GM12891 (cell line): ENCODE data around the gene RAB40C.

ENCODE experiments used
- DNase-seq: peaks from one replicate; pipeline ENCODE4 v3.0.0; 2011; ENCODE audit warnings: low spot score; ENCODE audit not compliant: insufficient read length
- FAIRE-seq: peaks from 2 replicates; lab custom pipeline; 2011; peaks lifted over from hg19 to GRCh38; lab: Jason Lieb, UNC
- PAX5 ChIP-seq: IDR thresholded peaks from 2 replicates; pipeline ENCODE4 v1.6.1; 2011; ENCODE audit warnings: low read length, moderate library complexity, mild to moderate bottlenecking; ENCODE audit not compliant: insufficient read depth, severe bottlenecking
- POLR2A ChIP-seq: IDR thresholded peaks from 2 replicates; pipeline ENCODE4 v1.6.1; 2011; ENCODE audit warnings: low read depth, low read length, control low read depth
- POLR2AphosphoS5 ChIP-seq: IDR thresholded peaks from 2 replicates; pipeline ENCODE4 v1.6.1; 2011; ENCODE audit warnings: low read depth, low read length, control low read depth
- POU2F2 ChIP-seq: IDR thresholded peaks from 2 replicates; pipeline ENCODE4 v1.6.1; 2011; ENCODE audit warnings: low read depth, mild to moderate bottlenecking, control low read depth, low read length, moderate library complexity
- SPI1 ChIP-seq: IDR thresholded peaks from 2 replicates; pipeline ENCODE4 v1.6.1; 2011; ENCODE audit warnings: low read depth, low read length, control low read depth
- TAF1 ChIP-seq: IDR thresholded peaks from 2 replicates; pipeline ENCODE4 v1.6.1; 2011; ENCODE audit warnings: low read depth, low read length, control low read depth

The RAB40C gene

DNA sequence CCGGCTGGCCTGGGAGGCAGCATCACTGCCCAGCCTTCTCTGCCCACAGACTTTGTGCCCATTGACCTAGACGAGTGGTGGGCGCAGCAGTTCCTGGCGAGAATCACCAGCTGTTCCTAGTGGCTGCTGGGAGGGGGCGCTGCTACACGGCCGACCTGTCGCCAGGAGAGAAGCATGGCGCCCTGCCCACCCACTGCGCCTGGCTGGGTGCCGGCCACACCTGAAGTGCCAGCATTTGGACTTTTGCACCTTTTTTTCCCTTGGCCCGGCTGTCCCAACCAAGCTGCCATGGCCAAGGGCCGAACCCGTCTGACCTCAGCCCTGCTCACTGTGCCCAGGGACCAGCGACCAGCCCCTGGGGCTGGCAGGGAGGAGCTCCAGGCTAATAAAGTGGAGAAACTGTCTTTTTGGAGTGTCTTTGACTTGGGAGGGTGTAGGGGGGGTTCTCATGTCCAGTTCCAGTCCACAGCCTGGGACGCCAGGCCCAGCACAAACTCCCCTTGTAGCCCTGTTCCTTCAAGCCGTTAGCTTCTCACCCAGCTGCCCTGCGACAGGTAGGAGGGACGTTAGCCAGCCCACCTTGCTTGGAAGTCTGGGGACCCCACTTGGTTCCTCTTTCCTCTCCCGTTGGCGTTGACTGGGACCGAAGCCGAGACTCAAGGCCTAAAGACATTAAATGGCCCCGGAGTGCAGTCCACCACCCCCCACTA lies 58.4 kb downstream of the RAB40C start:
- DNase-seq (peak; percentile 72), FAIRE-seq (no peak)
- no peak for TF ChIP-seq TAF1
- TF ChIP-seq POLR2A = no peak
- TF ChIP-seq PAX5 = no peak
- no peak for TF ChIP-seq SPI1
- TF ChIP-seq POU2F2 = no peak
- TF ChIP-seq POLR2AphosphoS5 = no peak; the same call in 1 of the 2 replicates

DNA sequence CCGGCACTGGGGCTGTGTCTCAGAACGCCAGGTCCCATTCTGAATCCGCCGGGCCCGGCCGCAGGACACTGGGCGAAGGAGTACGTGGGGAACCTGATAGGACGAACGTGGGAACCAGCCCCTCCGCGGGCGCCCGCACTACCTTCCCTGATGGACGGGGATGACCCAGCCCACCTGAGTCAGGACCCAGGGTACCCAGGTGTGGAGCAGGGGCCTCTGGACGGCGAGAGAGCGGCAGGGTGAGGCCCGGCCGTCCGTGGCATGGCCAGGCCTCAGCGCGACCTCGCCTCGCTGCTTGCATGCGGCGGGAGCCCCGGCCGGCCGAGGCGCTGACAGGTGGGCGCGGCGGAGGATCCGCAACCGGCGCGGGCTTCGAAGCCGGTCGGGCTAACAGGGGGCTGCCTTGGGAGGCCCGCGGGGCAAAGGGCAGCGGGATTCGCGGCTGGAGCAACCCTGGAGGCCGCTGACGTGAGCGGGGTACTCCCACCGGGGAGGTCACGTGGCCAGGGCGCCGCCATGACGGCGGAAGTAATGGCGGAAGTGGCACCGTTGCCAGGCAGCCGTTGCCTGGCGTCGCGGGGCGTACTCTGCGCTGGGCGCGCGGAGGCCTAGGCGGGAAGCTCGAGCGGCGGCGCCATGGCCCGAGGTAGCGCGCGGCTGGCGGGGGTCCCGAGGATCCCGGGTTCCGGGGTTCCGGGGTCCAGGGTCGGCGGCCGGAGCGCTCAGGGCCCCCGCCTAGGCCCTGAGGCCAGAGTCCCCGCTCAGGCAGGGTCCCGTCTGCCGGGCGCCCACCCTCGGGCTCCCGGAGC lies 59.1 kb downstream of the RAB40C start, which contains the start of gene WDR90:
WDR90 (plus strand) TSS at position 585 of the 809 bp plus-strand sequence; CDS start at position 637, 52 bp downstream.
- FAIRE-seq = peak; percentile 100
- DNase-seq = peak; percentile 100
- no peak for TF ChIP-seq PAX5
- peak; percentile 65; the same call in 1 of the 2 replicates for TF ChIP-seq POLR2A
- peak; percentile 7; the same call in 1 of the 2 replicates for TF ChIP-seq POU2F2
- peak; percentile 73 for TF ChIP-seq SPI1
- peak; percentile 28; the same call in 1 of the 2 replicates for TF ChIP-seq POLR2AphosphoS5
- TF ChIP-seq TAF1 = no peak

GRCh38 chr16:649631-650030 lies 59.8 kb downstream of the RAB40C start:
- DNase-seq = peak; percentile 72
- peak; percentile 60 for FAIRE-seq
- TF ChIP-seq TAF1 (no peak), SPI1 (no peak), POLR2AphosphoS5 (no peak), POU2F2 (no peak), PAX5 (no peak), POLR2A (no peak)

- FAIRE-seq (no peak), DNase-seq (no peak)
- no peak for TF ChIP-seq POLR2AphosphoS5
- no peak for TF ChIP-seq PAX5
- no peak for TF ChIP-seq TAF1
- no peak for TF ChIP-seq POU2F2
- no peak for TF ChIP-seq SPI1
- no peak for TF ChIP-seq POLR2A
These were observed 62.0 kb downstream of the RAB40C start for GRCh38 chr16:651844-652243.

DNA sequence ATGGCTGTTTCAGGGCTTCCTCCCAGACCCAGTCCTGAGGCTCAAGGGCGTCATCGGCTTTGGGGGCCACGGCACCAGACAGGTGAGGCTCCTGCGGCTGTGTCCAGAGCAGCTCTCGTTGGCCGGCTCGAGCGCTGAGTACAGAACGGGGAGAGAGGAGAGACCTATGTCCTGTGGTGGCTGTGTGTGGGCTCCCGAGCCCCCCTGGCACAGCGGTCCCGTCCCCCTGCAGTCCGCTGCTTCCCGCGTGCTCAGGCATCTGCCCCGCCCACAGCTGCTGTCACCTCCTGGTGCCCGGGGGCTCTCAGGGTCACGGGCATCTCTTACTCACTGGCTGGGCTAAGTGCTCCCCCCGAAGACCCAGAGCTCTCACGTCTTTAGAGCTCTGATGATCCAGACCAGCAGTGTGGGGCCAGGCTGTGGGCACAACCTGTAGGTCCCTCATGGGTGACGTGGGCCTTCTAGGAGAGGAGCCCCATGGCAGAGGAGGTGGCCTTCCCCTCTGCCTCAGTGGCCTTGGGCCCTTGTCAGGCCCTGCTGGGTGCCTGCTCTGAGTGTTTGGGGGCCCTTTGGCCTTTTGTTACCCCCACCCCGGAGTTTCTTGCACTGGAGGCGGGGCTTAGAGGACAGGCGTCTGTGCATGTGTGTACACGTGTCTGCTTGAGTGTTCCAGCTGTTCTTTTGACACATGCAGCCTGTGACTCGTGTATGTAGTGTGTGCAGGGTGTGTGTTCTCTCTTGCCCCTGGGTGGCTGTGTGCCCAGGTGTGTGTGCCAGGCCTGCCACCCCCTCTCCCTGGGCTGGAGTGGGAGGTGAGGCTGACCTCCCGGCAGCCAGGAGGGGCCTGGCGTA lies 62.8 kb downstream of the RAB40C start:
- no peak for TF ChIP-seq PAX5
- FAIRE-seq (no peak), DNase-seq (no peak)

- DNase-seq = no peak
- TF ChIP-seq POLR2AphosphoS5 (no peak), POU2F2 (no peak), SPI1 (no peak), PAX5 (no peak), TAF1 (no peak), POLR2A (no peak)
- FAIRE-seq = no peak
These were observed 64.2 kb downstream of the RAB40C start for GRCh38 chr16:654034-654433.

DNA sequence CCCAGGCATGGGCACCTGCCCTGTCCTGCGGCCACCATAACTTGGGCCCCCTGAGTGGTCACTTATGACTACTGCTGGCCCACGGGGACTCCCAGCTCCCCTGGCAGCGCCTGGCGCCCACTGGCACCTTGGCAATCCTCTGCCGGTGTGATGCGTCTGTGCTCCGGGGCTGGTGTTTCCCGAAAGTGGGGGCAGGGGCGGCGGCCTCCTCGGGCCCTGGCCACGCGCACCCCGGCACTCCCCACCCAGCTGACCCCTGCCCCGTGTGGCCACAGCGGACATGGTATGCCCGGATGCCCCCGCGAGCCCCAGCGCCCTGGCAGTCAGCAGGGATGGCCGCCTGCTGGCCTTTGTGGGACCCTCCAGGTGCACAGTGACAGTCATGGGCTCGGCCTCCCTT lies 67.6 kb downstream of the RAB40C start:
- no peak for FAIRE-seq
- DNase-seq = no peak

GRCh38 chr16:658679-659571 lies 69.1 kb downstream of the RAB40C start:
- TF ChIP-seq POU2F2 (no peak), POLR2AphosphoS5 (no peak), POLR2A (no peak), SPI1 (no peak), TAF1 (no peak), PAX5 (no peak)
- DNase-seq = no peak
- no peak for FAIRE-seq

More for the DNA sequence above, 67.6 kb downstream of the RAB40C start:
- TF ChIP-seq POU2F2 = no peak
- no peak for TF ChIP-seq TAF1
- no peak for TF ChIP-seq POLR2A
- no peak for TF ChIP-seq SPI1
- no peak for TF ChIP-seq PAX5
- no peak for TF ChIP-seq POLR2AphosphoS5
